A549 (cell line): ENCODE results near the gene TRPC6. TPM values are rescaled to one million over a fixed set of nuclear protein-coding genes. Genes with fewer than 3 reads are reported as not detected.
"Not testable (repeated sequence)": the region's sequence is repeated elsewhere in the genome, so short reads cannot be mapped to it uniquely, and the experiment has no call there.

Source experiments
- ATAC-seq, 2 experiments: fragments of 200-7000 bp in 1 of 2; fragments of >200 bp in 1 of 2; cut with Nextera tagmentation in 1 of 2; cut with Tn5 transposase in 1 of 2; 3 replicates each; pipeline versions ENCODE4 v1.8.0 to v1.9.1; 2018 to 2020; ENCODE audit warnings: mild to moderate bottlenecking in 1 of 2, moderate library complexity in 1 of 2
- CTCF ChIA-PET: fragments of 300-600 bp; sonication (Branson Sonifier 250); formaldehyde crosslinking; extraction: SDS; loops from one replicate; lab custom pipeline; 2021; ENCODE audit warnings: antibody characterized with exemption, inconsistent platforms; lab: Yijun Ruan, JAX
- POLR2A ChIA-PET: fragments of 350-600 bp; formaldehyde crosslinking; extraction: SDS; loops from one replicate; lab custom pipeline; 2021; ENCODE audit warnings: antibody characterized with exemption, inconsistent platforms; lab: Yijun Ruan, JAX
- DNase-seq, 2 experiments: peaks; one replicate each; pipeline versions ENCODE4 v3.0.0 to v3.0.0-alpha.2; 2011 to 2016; ENCODE audit warnings: low read depth in 1 of 2, low spot score in 1 of 2
- FAIRE-seq: peaks from 2 replicates; lab custom pipeline; 2011; peaks lifted over from hg19 to GRCh38; lab: Jason Lieb, UNC
- H3K27ac ChIP-seq, 2 experiments: fragments of >200 bp; sonication (Bioruptor Twin); formaldehyde crosslinking; 3 replicates each; pipeline ENCODE4 v1.5.1; 2016 to 2017
- H3K4me1 ChIP-seq: fragments of >200 bp; sonication (Bioruptor Twin); formaldehyde crosslinking; 3 replicates; pipeline ENCODE4 v1.6.1; 2016
- H3K4me2 ChIP-seq: fragments of >200 bp; sonication (Bioruptor Twin); formaldehyde crosslinking; 3 replicates; pipeline ENCODE4 v1.6.1; 2016
- H3K4me3 ChIP-seq: fragments of >200 bp; sonication (Bioruptor Twin); formaldehyde crosslinking; 3 replicates; pipeline ENCODE4 v1.5.1; 2016
- H3K9me3 ChIP-seq: fragments of >200 bp; sonication (Bioruptor Twin); formaldehyde crosslinking; 3 replicates; pipeline ENCODE4 v1.6.1; 2016
- CHD2 ChIP-seq: fragments of 150-350 bp; IDR thresholded peaks from 2 replicates; pipeline ENCODE4 v1.6.1; 2014; ENCODE audit warnings: low read length; ENCODE audit not compliant: partially characterized antibody
- FOXS1 ChIP-seq: fragments of 250-450 bp; sonication (Bioruptor Pico); IDR thresholded peaks from 2 replicates; pipeline ENCODE4 v1.5.0; 2020; ENCODE audit warnings: mild to moderate bottlenecking, moderate library complexity
- GATA3 ChIP-seq: IDR thresholded peaks from 2 replicates; pipeline ENCODE4 v1.6.1; 2012; ENCODE audit warnings: borderline replicate concordance
- HES2 ChIP-seq: fragments of >200 bp; sonication (Bioruptor Twin); formaldehyde crosslinking; IDR thresholded peaks from 2 replicates; pipeline ENCODE4 v1.6.1; 2016
- HMGXB4 ChIP-seq: fragments of 250-450 bp; sonication (Bioruptor Pico); IDR thresholded peaks from 2 replicates; pipeline ENCODE4 v1.5.0; 2021; ENCODE audit warnings: mild to moderate bottlenecking, moderate library complexity, borderline replicate concordance
- MAFK ChIP-seq: fragments of 450-650 bp; IDR thresholded peaks from 2 replicates; pipeline ENCODE4 v1.6.1; 2014; ENCODE audit not compliant: partially characterized antibody
- PBX3 ChIP-seq: IDR thresholded peaks from 2 replicates; pipeline ENCODE4 v1.6.1; 2012
- PHF8 ChIP-seq: fragments of 200-600 bp; sonication (generic); IDR thresholded peaks from 2 replicates; pipeline ENCODE4 v1.6.1; 2016; ENCODE audit warnings: low read depth, mild to moderate bottlenecking, antibody characterized with exemption, moderate library complexity, borderline replicate concordance
- RAD21 ChIP-seq, 2 experiments: fragments of >200 bp in 1 of 2; sonication (Bioruptor Twin) in 1 of 2; formaldehyde crosslinking in 1 of 2; IDR thresholded peaks in 1 of 2; conservative IDR thresholded peaks in 1 of 2; 2 replicates in 1 of 2; 3 replicates in 1 of 2; pipeline ENCODE4 v1.6.1; 2012 to 2018; ENCODE audit warnings: inconsistent platforms in 1 of 2
- RARB ChIP-seq: fragments of 250-450 bp; sonication (Bioruptor Pico); IDR thresholded peaks from 2 replicates; pipeline ENCODE4 v1.8.0; 2021; ENCODE audit warnings: mild to moderate bottlenecking, moderate library complexity
- RFX5 ChIP-seq: fragments of 450-650 bp; IDR thresholded peaks from 2 replicates; pipeline ENCODE4 v1.7.1; 2014; ENCODE audit warnings: antibody characterized with exemption, mild to moderate bottlenecking, moderate library complexity
- TP53 ChIP-seq: fragments of 250-450 bp; sonication (Bioruptor Pico); IDR thresholded peaks from 2 replicates; pipeline ENCODE4 v1.5.0; 2021; ENCODE audit warnings: mild to moderate bottlenecking, moderate library complexity
- ZSCAN20 ChIP-seq: fragments of 250-450 bp; sonication (Bioruptor Pico); IDR thresholded peaks from 2 replicates; pipeline ENCODE4 v1.8.0; 2022; ENCODE audit warnings: mild to moderate bottlenecking, moderate library complexity
- WGBS: methylation state at CpG from one replicate; pipeline ENCODE4 v1.1.6; 2017; ENCODE audit errors: missing lambda C conversion rate; 5-methylcytosine and 5-hydroxymethylcytosine counted together
- polyA plus RNA-seq, 4 experiments: library from polyadenylated mRNA; depleted of rRNA in 3 of 4; stranded (reverse); fragments of >200 nt; fragmentation: RNase III in 1 of 4; extraction: RNeasy Plus Mini Kit Qiagen cat#74134 plus additional on column Dnase treatment in 1 of 4; gene quantifications; 2 replicates in 3 of 4; 3 replicates in 1 of 4; pipeline ENCODE4 v1.2.3, GENCODE V29; 2011 to 2017

The TRPC6 gene
- polyA plus RNA-seq, 2 of the 4 experiments (the other 2 are of a cell fraction): 0.70 to 1.0 TPM

- 71% methylated on average over 4 of the region's 4 CpGs for WGBS
These were observed 141.6 kb downstream of the TRPC6 start for GRCh38 chr11:101442171-101442570.

GRCh38 chr11:101441747-101442146 lies 142.1 kb downstream of the TRPC6 start:
- 78% methylated on average over 1 of the region's 1 CpG for WGBS
- no peak for TF ChIP-seq GATA3
- TF ChIP-seq RAD21 (conservative IDR thresholded peaks at IDR 0.05 in 1 of 2, IDR thresholded peaks at IDR 0.05 in 1 of 2): no peak
- no peak for TF ChIP-seq TP53 (CRISPR knock-in tag)
- TF ChIP-seq, all 56 proteins: peak for 0
- H3K27ac ChIP-seq: peak overlapping the region in 1 of 2 experiments; percentile 16; a peak in 1 of 6 replicates
- H3K4me1 ChIP-seq: peaks cover 27% of the 10 kb centered on the region
- H3K4me3 ChIP-seq: no peak overlapping the region
- DNase-seq (no peak), ATAC-seq (no peak), FAIRE-seq (no peak)
- H3K9me3 ChIP-seq: no peaks in the 10 kb centered on the region
- ChIA-PET CTCF (interaction anchor here (2.5 kb wide), 1 partner anchor 12 kb away, joined by 10 read pairs; no protein-coding TSS in a partner anchor), POLR2A (no interaction called here)
- H3K4me2 ChIP-seq: no peak overlapping the region

More at GRCh38 chr11:101442171-101442570, 141.6 kb downstream of the TRPC6 start:
- DNase-seq (no peak), ATAC-seq (no peak), FAIRE-seq (no peak)
- ChIA-PET CTCF (interaction anchor here (2.5 kb wide), 1 partner anchor 13 kb away, joined by 10 read pairs; no protein-coding TSS in a partner anchor), POLR2A (no interaction called here)
- H3K4me1 ChIP-seq: peaks cover 32% of the 10 kb centered on the region
- no peaks in the 10 kb centered on the region for H3K9me3 ChIP-seq
- H3K4me3 ChIP-seq: no peak overlapping the region
- no peak for TF ChIP-seq HES2
- TF ChIP-seq PBX3: no peak
- TF ChIP-seq ZSCAN20 (CRISPR knock-in tag): no peak
- peak overlapping the region in 1 of 2 experiments; percentile 16; a peak in 1 of 6 replicates for H3K27ac ChIP-seq
- H3K4me2 ChIP-seq: no peak overlapping the region

- H3K4me3 ChIP-seq: no peak overlapping the region
- H3K4me1 ChIP-seq: peaks cover 5% of the 10 kb centered on the region; the same call in 1 of the 3 replicates
- ChIA-PET CTCF (no interaction called here), POLR2A (no interaction called here)
- no peaks in the 10 kb centered on the region for H3K9me3 ChIP-seq
- no peak overlapping the region for H3K4me2 ChIP-seq
- H3K27ac ChIP-seq: no peak overlapping the region
- no peak for DNase-seq
- 93% methylated on average over 5 of the region's 5 CpGs for WGBS
- FAIRE-seq: no peak
- ATAC-seq: no peak
- no peak for TF ChIP-seq PHF8
- TF ChIP-seq FOXS1: no peak
- no peak for TF ChIP-seq RARB (CRISPR knock-in tag)
- no peak for TF ChIP-seq MAFK
- TF ChIP-seq TP53 (CRISPR knock-in tag): no peak
- no peak for TF ChIP-seq HES2
- TF ChIP-seq RFX5: no peak
- TF ChIP-seq PBX3: no peak
- no peak for TF ChIP-seq HMGXB4 (CRISPR knock-in tag)
- no peak for TF ChIP-seq ZSCAN20 (CRISPR knock-in tag)
- TF ChIP-seq CHD2: no peak
These were observed 144.3 kb downstream of the TRPC6 start for GRCh38 chr11:101439488-101439887.

- DNase-seq, FAIRE-seq, H3K27ac ChIP-seq, H3K4me3 ChIP-seq, ATAC-seq, H3K4me2 ChIP-seq, H3K4me1 ChIP-seq, H3K9me3 ChIP-seq, POLR2A ChIA-PET: not testable (repeated sequence)
- 43% methylated on average over 2 of the region's 2 CpGs for WGBS
- CTCF ChIA-PET: interaction anchor here (1.4 kb wide), 1 partner anchor 48 kb away, joined by 5 read pairs; no protein-coding TSS in a partner anchor
These were observed 145.1 kb downstream of the TRPC6 start for GRCh38 chr11:101438708-101439107.
